ENCODE measurements around the gene DUSP21.
"Not testable (repeated sequence)": the region's sequence is repeated elsewhere in the genome, so short reads cannot be mapped to it uniquely, and the experiment has no call there.

Gene DUSP21

DNA sequence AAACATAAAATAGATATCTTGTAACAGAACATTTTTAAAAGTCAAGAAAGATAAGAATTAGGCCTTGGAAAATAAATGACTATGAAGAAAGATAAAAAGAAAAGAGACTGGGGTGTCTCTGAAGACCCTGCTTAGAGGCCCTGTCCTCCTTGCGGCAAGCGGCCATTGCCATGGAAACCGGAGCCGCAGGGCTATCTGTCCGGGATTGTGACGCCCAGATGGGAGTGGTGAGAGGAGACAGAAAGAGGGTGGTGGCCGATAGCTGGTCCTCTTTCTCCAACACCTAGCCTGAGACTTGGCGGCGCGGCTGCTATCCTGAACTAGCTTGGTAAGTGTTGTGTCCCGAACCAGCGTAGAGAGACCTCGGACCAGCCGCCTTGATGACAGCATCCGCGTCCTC lies at the start of gene DUSP21:
TSS of gene DUSP21 (plus strand) at position 269 of the 400 bp plus-strand sequence. CDS start at position 381, 112 bp downstream.
- no peak for DNase-seq

DNA sequence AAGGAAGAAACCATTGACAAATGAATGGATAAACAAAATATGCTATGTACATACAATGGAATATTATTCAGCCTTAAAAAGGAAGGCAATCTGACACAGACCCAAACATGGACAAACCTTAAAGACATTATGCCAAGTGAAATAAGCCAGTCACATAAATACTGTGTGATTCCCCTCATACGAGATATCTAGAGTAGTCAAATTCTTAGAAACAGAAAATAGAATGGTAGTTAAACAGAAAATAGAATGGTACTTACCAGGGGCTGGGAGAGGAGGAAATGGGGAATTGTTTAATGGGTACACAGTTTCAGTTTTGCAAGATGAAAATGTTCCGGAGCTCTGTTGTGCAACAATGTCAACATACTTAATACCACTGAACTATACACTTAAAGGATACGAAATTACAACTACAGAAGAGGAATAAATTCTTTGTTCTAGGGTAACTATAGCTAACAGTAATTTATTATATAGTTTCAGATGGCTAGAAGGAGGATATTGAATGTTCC lies 47.8 kb upstream of the DUSP21 start:
- no peak for DNase-seq

DNA sequence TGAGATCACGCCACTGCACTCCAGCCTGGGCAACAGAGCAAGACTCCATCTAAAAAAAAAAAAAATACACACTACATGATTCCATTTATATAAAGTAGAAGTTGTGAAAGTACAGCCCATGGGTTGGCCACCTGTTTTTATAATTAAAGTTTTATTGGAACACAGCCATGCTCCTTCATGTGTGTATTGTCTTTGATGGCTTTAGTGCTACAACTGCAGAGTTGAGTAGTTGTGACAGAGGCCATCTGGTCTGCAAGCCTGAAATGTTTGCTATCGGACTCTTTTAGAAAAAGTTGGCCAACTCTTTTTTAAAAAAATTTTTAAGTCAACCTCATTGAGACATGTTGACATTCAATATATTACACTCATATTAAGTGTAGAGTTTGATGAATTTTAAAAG lies 41.2 kb upstream of the DUSP21 start:
- DNase-seq: no peak

DNA sequence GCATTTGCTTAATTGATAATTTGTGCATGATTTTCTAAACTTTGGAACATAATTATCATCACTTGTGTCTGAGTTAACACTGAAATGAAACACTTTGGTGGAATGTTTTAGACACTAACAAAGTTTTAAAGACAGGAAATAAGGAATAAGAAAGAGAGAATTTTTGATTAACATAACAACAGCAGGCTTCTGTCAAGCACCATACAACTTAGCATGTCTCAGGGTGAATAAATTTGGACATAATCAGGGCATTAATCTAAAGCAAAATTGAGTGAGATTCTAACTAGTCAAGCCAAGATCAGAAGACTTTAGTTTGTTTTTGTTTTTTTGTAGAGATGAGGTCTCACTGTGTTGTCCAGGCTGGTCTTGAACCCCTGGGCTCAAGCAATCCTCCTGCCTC lies 28.1 kb upstream of the DUSP21 start:
- DNase-seq: no peak

DNA sequence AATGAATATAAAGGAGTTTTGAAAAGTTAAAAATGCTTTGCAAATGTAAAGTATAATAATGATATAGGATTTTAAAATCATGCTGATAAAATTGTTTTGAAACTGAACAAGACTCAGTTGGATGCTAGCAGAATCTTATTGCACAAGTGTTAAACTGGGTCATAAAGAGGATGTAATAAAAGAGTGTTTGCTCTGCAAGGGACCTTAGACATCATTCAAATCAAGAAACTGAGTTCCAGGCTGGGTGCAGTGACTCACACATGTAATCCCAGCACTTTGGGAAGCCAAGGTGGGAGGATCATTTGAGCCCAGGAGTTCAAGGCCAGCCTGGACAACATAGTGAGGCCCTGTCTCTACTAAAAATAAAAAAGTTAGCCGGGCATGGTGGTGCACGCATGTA lies 27.5 kb upstream of the DUSP21 start:
- DNase-seq: no peak

DNA sequence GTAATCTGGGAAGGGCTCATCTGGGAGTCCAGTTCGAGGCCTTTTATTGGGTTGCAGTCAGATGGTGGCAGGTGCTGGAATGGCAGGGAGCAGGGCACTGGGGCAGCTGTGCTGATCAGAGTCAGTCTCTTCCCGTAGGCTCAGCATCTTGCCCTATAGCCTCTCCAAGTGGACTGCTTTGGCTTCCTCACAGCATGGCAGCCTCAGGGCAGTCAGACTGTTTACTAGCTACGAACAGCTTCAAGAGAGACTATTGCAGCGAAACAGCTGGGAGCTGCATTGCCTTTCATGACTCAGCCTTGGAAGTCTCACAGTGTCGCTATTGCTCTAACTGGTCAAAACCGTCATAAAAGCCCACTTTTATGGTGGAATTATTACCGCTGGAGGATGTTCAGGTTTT lies 26.8 kb upstream of the DUSP21 start:
- DNase-seq: no peak

DNA sequence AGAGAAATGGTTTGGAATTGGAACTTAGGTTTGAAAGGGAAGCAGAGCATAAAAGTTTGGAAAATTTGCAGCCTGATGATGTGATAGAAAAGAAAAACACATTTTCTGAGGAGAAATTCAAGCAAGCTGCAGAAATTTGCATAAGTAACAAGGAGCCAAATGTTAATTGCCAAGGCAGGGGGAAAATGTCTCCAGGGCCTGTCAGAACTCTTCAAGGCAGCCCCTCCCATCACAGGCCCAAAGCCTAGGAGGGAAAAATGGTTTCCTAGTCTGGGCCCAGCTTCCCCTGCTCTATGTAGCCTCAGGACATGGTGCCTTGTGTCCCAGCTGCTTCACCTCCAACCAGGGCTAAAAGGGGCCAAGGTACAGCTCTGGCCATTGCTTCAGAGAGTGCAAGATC lies 21.2 kb upstream of the DUSP21 start:
- no peak for DNase-seq

DNA sequence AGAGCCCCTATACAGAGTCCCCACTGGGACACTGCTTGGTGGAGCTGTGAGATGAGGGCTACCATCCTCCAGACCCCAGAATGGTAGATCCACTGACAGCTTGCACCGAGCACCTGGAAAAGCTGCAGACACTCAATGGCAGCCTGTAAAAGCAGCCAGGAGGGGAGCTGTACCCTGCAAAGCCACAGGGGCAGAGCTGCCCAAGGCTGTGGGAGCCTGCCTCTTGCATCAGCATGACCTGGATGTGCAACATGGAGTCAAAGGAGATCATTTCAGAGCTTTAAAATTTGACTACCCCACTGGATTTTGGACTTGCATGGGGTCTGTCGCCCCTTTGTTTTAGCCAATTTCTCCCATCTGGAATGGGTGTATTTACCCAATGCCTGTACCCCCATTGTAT lies 20.6 kb upstream of the DUSP21 start:
- not testable (repeated sequence) for DNase-seq

DNA sequence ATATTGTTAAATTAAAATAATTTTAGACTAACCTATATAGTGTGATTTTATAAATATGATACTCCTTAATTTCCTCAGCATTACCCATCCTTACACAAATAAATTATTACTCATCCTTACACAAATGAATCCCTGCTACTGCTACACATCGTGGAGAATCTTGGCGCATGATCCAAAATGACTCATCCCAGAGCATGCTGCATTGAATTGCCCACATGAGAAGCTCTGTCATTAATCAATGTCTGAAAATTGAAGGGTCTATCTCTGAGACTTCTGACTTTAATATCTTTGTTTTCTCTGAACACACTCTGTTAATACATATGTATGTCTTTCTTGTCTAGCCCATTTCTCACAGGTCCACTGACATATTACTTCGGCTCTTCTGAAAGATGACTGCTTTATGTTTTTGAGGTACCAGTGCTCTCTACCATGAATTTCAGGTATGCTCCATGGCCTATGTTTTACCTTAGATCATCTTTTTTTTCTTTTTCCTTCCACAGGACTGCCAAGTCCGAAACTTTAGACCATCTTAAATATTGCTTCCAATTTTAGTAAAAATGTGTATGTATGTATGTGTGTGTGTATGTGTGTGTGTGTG lies 15.7 kb upstream of the DUSP21 start:
- DNase-seq: no peak

DNA sequence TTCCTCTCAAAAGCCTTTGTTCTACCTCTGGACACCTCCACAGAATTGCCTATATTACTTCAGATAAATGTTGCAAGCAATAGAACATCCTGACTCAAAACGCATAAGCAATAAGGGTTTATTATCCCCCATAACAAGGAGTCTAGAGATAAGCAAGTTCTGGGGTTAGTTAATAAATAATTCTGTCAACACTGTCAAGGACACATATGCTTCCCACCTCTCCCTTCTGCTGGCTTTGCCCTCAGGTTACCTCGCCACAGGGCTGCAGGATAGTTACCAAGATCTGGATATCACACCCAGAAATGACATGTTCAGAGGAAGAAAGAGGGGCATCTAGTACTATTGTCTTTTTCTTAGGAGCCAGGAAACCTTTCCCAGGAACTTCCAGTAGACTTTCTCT lies 14.0 kb upstream of the DUSP21 start:
- DNase-seq: no peak

DNA sequence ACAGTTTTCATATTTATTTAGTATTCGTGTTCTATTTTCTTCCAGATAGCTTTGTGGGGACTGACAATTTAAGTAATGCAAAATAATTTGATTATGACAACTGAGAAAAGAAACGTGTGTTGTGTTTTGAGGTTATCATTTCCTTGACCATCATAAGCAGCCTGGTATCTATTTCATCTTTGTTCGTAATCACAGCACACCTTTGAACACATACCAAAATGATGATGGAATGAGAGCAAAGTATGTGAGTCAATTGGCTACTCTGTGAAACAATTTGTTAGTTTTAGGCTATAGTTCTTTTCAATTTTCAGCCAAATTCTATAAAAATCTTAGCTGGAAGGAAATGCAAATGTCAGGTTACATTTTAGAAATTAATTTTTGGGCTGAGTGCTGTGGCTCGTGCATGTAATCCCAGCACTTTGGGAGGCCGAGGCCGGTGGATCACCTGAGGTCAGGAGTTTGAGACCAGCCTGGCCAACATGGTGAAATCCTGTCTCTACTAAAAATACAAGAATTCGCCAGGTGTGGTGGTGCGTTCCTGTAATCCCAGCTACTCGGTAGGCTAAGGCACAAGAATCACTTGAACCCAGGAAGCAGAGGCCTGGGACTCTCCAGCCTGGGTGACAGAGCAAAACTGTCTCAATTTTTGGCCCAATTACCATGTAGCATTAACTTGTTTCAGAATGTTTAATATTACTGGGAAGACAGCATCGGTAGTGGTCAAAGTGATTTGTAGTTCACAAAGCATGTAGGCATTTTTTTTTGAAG lies 1.1 kb upstream of the DUSP21 start:
- DNase-seq: no peak

DNA sequence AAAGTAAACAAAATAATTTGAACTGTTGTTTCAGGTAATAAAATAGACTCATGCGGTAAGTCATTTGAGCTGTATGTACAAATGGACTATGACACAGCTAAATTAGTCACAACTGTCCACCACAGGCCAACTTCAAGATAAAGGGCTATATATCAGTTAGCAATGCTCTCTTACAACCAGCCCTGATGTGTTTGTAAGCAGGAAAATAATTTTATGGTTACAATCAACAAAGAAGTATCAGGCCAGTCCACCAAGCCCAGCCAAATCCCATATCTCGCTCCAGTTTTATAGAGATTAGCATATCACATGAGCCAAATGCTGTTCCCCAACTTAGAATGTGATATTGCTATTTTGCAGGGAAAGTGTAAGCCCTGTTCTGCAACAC lies 511 bp upstream of the DUSP21 start:
- no peak for DNase-seq

DNA sequence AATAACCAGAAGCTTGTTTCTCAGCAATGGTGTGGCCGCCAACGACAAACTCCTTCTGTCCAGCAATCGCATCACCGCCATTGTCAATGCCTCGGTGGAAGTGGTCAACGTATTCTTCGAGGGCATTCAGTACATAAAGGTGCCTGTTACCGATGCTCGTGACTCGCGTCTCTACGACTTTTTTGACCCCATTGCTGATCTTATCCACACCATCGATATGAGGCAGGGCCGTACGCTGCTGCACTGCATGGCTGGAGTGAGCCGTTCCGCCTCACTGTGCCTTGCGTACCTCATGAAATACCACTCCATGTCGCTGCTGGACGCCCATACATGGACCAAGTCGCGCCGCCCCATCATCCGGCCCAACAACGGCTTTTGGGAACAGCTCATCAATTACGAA lies 383 bp downstream of the DUSP21 start:
- DNase-seq: no peak

DNA sequence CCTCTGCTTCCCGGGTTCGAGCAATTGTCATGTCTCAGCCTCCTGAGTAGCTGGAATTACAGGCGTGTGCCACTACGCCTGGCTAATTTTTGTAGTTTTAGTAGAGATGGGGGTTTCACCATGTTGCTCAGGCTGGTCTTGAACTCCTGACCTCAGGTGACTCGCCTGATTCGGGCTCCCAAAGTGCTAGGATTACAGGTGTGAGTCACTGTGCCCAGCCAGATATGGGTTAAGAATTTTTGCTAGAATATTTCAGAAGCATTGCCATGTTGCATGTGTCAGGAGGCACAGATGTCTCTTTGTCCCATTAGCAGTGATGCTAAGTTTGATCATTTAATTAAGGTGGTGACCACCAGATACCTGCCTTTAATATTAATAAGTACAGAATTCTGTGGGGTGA lies 7.1 kb downstream of the DUSP21 start:
- not testable (repeated sequence) for DNase-seq

DNA sequence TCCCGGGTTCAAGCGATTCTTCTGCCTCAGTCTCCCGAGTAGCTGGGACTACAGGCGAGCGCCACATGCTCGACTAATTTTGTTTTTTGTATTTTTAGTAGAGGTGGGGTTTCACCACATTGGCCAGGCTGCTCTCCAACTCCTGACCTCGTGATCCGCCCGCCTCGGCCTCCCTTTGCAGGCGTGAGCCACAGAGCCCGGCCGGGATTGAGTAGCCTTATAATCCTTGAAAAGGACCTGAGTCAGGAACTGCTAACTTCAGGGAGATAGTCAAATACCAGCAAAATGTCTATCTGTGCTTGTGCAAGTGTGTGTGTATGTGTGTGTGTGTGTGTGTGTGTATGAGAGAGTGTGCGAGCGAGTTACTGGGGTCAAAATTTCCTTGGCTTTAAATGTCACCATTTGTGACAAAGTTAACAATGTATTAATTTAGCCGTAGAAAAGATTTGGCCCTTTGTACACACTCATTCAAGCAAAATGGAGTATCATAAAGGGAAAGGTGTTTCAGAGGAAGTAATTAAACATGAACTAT lies 27.4 kb downstream of the DUSP21 start:
- DNase-seq: no peak

DNA sequence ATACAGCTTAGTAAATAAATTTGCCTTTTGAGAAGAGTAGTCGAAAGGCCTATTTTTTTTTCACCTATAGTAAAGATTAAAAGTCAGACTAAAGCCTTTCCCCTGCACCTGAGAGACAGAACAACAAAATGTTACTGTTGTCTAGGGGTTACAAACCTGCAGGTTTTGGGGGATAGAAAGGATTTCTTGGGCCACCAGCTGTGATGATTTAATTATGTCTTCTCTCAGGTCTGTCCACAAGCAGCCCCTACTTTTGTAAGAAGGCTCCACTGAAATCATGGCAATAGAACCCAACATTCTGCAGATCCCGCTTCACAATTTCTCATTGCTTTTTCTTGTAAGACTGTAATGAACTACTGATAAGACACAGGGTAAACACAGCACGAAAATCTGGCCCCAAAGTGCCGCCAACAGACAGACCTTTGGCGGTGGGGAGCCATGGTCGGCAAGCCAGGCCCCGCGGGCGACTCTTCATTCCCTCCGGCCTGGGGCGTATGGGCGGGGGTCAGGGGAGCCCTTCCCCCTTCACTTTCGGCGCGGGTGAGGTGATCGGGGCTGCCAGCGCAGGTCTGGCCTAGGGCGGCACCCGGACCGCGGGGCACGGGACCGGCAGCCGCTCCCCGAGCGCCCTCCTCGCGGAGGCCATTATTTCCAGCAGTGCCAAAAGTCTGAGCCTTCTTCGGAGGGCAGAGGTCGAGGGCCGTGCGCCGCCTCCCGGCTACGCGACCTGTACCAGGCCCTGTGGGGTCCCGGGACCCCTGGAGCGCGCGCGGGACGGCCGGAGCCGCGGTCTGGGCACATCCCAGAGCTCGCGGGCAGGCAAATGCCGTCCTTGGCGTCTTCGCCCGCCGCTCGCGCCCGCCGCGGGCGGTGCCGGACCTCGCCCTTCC lies 28.4 kb downstream of the DUSP21 start:
- no peak for DNase-seq

DNA sequence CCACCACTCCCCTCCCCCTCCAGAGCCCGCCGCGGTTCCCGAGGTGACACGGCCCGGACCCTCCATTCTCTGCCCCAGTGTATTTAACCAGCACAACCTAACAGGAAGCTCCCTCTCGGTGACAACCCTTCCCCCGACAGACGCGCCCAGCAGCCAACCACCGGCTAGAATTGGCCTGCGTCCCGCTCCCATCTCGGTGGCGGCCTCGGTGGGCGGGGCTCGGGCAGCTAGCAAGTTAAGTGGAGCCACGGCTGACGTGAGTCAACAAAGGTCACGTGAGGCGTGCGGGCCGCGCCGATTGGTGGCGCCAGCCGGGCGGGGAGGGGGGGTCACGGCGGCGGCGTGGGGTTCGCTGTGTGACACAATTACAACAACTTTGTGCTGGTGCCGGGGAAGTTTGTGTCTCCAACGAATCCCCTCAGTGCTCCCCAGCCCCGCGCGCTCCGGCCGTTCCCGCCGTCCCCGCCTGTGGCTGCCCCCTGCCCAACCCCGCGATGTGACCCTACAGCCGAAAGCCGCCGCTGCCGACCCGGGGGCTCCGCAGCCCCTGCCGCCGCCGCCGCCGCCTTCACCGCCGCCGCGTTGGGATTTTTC lies 29.1 kb downstream of the DUSP21 start, which contains the start of gene KDM6A:
TSS of gene KDM6A (plus strand) at position 368 of the 594 bp plus-strand sequence. CDS start 364 bp downstream, outside the sequence.
- DNase-seq: peak; percentile 100

DNA sequence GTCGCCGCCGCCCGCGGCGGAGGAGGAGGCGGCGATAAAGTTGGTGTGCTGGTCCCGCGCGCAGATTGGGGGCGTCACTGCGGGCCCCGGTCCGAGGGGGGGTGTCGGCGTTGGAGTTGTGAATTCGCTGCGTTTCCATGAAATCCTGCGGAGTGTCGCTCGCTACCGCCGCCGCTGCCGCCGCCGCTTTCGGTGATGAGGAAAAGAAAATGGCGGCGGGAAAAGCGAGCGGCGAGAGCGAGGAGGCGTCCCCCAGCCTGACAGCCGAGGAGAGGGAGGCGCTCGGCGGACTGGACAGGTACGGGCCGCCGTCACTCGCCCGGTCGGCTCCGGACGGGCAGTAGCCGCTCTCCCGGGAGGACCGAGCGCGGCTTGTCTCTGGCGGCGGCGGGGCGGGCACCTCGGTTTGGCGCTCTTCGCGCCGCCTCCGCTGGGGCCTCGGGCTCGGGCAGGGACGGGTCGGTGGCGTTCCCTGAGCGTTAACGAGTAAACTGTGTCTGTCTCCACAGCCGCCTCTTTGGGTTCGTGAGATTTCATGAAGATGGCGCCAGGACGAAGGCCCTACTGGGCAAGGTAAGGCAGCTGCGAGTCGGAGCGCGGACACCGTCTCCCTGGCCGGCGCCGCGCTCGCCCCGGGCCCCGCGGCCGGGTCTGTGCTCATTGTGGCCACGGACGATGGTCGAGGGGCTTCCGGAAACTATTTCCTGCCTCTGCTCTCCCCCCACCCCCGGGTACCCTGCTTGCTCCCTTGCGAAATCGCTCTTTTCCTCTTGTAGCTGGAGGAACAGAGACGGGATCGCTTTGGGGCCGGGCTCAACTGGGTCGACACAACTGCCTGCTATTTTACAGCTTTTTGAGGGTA lies 29.8 kb downstream of the DUSP21 start:
- DNase-seq: peak; percentile 54

DNA sequence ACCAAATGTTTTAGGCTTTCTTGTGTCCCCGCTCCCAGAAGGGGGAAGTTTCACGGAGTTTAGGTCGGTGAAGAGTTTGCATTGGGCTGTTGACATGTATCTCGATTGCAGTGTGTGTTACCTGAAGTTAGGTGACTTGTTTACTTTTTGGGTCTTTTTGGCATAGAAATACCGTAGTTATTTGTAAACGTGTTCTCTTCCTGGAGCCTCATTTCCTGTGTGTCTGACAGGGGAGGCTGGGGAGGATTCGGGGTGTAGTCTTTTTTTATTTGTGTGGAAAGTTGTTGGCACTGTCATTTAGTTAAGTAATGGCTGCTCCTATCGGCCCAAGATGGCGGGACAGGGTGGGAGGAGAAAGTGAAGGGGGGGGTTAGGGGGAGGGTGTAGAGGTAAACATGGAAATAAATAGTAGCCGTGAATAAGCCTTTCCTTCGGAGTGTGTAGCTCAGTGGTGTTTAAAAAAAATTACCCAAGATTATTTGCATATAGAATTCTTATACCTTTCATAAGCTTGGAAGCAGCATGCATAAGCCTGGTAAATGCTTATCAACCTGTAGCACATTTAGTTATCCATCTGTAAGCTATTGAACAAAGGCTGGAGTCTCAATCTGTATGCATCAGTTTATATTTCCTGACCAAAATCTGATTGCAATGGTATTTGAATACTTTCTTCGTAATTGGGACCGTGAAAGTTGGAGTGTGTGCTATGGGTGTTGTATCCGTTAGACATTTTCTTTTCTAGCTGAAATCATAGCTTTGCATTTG lies 30.8 kb downstream of the DUSP21 start:
- DNase-seq: peak; percentile 31

DNA sequence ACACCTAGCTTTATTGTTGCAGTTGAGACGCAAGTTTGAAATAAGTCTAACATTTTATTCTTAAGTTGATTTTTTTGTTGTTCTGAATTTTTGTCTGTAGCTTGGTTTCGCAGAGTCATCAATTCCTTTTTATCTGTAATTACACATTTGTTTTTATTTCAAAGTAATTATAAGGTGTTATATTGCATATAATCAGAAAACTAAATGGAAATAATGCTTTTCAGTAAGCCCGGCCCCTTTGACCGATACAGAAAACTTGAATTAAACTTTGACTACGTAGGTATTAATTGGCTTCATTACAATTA lies 31.3 kb downstream of the DUSP21 start:
- no peak for DNase-seq

DNA sequence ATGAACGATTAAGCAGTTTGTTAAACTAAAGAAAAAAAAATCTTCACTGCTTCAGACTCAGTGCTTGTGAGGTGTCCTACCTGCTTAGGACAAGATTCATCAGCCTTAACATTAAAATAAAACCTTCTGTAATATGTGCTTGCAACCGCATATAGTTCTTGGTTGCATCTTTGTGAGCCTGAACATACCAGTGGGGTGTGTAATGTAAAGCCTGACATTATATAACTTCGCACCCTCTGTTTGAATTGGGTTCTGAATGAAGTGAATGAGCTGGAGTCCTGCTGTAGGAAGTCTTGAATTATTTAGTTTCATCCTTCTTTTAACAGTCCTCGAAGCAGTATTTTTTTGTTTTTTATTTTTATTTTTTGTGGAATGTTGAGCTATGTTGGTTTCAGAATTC lies 32.3 kb downstream of the DUSP21 start:
- DNase-seq: no peak
